Pancreas (tissue), 10 donors: ENCODE data around the gene NECTIN1. TPM values are rescaled to one million over a fixed set of nuclear protein-coding genes. Genes with fewer than 3 reads are reported as not detected.
A peak's percentile ranks its signal among the peaks of the same experiment; 100 is the strongest.

ENCODE experiments used
- ATAC-seq, 4 donors: fragments of 200-7000 bp; cut with Tn5 transposase; one replicate each; pipeline versions ENCODE4 v1.8.0 to v1.9.1; 2020; ENCODE audit warnings: mild to moderate bottlenecking in 4 of 4, moderate library complexity in 4 of 4
- DNase-seq, 6 donors: peaks; one replicate each; pipeline ENCODE4 v3.0.0-alpha.2; 2020
- FAIRE-seq: peaks from 2 replicates; lab custom pipeline; 2012; peaks lifted over from hg19 to GRCh38; lab: Jason Lieb, UNC
- H3K27ac ChIP-seq, 4 donors: fragments of 200-600 bp; sonication (generic); 1 replicate in 3 of 4; 2 replicates in 1 of 4; pipeline versions ENCODE4 v1.5.0 to v1.8.0; 2020
- H3K27me3 ChIP-seq, 4 donors: fragments of 200-600 bp; one replicate each; pipeline ENCODE4 v1.8.0; 2021
- H3K36me3 ChIP-seq, 3 donors: fragments of 200-600 bp; sonication (generic) in 1 of 3; one replicate each; pipeline versions ENCODE4 v1.5.0 to v1.8.0; 2020 to 2021
- H3K4me1 ChIP-seq, 3 donors: fragments of 200-600 bp; one replicate each; pipeline ENCODE4 v1.8.0; 2021
- H3K4me3 ChIP-seq, 4 donors: fragments of 200-600 bp; sonication (generic) in 2 of 4; one replicate each; pipeline versions ENCODE4 v1.5.0 to v1.8.0; 2020 to 2021
- H3K9me3 ChIP-seq, 4 donors: fragments of 200-600 bp; one replicate each; pipeline ENCODE4 v1.8.0; 2021
- CTCF ChIP-seq, 4 donors: fragments of 200-600 bp; sonication (generic) in 3 of 4; IDR thresholded peaks; one replicate each; pipeline versions ENCODE4 v1.5.0 to v1.8.0; 2021; ENCODE audit warnings: antibody characterized with exemption in 4 of 4
- WGBS, 2 donors: extraction: QIAGEN DNeasy Blood & Tissue Kit; methylation state at CpG; one replicate each; pipeline ENCODE4 v1.1.7; 2013; 5-methylcytosine and 5-hydroxymethylcytosine counted together
- intact Hi-C, 3 donors: fragments of 100-400 bp; cut with DNase I; formaldehyde crosslinking; loops; one replicate each; pipeline versions ENCODE4 v1.11.1 to v1.14.2; 2022
- polyA plus RNA-seq, 2 donors: library from polyadenylated mRNA; stranded (reverse); fragments of 200-250 nt; gene quantifications; one replicate each; pipeline ENCODE4 v1.2.3, GENCODE V29; 2013
- total RNA-seq, 6 donors: library from RNA; stranded (reverse); fragmentation: NEBNext Ultra II Directional in 4 of 6; extraction: Animal tissue kit (Norgen Biotek cat#: 25700) in 4 of 6; gene quantifications; one replicate each; pipeline versions ENCODE4 v1.2.1 to v1.2.4, GENCODE V29; 2021 to 2023
- donor health status: healthy with polysubstance abuse.
- donor health status: DM: no; HTN: no; CAD: no; lungs with moderate emphysema.
- donor health status: DM: no; HTN: no; CAD: no.
- donor health status: control.
- donor health status: control.
- donor health status: Bipolar disorder and iron deficiency.
- donor health status: DM: yes; HTN: yes; CAD: no.
- donor health status: DM: no; HTN: no; CAD: no.
- donor health status: DM: no; HTN: no; CAD: no.
- donor health status: DM: yes; HTN: yes; CAD: no.

The NECTIN1 gene
- total and polyA plus RNA-seq, 8 donors = 7.9 to 24.7 (median 19.0) TPM

- no peak for DNase-seq
- intact Hi-C loops = loop anchor here in 1 of 3 donors (5.0 kb wide), 1 partner anchor 54 kb away; the partner anchor contains the start of gene NECTIN1
- ATAC-seq = peak in 2 of 4 donors; percentile 5 to 7
- no peak for TF ChIP-seq CTCF (IDR thresholded peaks at IDR 0.05)
- Histone ChIP-seq H3K9me3 (no peaks in the 10 kb centered on the region), H3K36me3 (peaks cover 0 to 31% (median 0%) of the 10 kb centered on the region in 3 donors), H3K4me3 (no peak overlapping the region), H3K27me3 (no peaks in the 10 kb centered on the region), H3K27ac (no peak overlapping the region), H3K4me1 (no peaks in the 10 kb centered on the region)
- WGBS, 2 donors = 87 to 91% methylated on average over 13 of the region's 13 CpGs
- FAIRE-seq = no peak
These were observed 55.8 kb downstream of the NECTIN1 start for GRCh38 chr11:119673052-119673758.

GRCh38 chr11:119672597-119672996 lies 56.4 kb downstream of the NECTIN1 start:
- intact Hi-C loops = loop anchor here in 1 of 3 donors (5.0 kb wide), 1 partner anchor 55 kb away; the partner anchor contains the start of gene NECTIN1
- no peak overlapping the region for H3K27ac ChIP-seq
- H3K4me1 ChIP-seq = no peaks in the 10 kb centered on the region
- ATAC-seq (peak in 2 of 4 donors; percentile 74), DNase-seq (no peak), FAIRE-seq (no peak)
- H3K9me3 ChIP-seq = no peaks in the 10 kb centered on the region
- H3K27me3 ChIP-seq = no peaks in the 10 kb centered on the region
- H3K36me3 ChIP-seq = peaks cover 0 to 28% (median 0%) of the 10 kb centered on the region in 3 donors
- 89 to 94% methylated on average over 7 of the region's 7 CpGs for WGBS, 2 donors
- no peak overlapping the region for H3K4me3 ChIP-seq
- TF ChIP-seq CTCF (IDR thresholded peaks at IDR 0.05) = no peak

- Histone ChIP-seq H3K27ac (no peak overlapping the region), H3K9me3 (no peaks in the 10 kb centered on the region), H3K36me3 (peaks cover 0 to 18% (median 0%) of the 10 kb centered on the region in 3 donors), H3K27me3 (no peaks in the 10 kb centered on the region), H3K4me3 (no peak overlapping the region), H3K4me1 (no peaks in the 10 kb centered on the region)
- ATAC-seq = peak in 3 of 4 donors; percentile 5 to 23 (median 15)
- intact Hi-C loops = loop anchor here in 1 of 3 donors (5.0 kb wide), 1 partner anchor 56 kb away; the partner anchor contains the start of gene NECTIN1
- DNase-seq = no peak
- TF ChIP-seq CTCF (IDR thresholded peaks at IDR 0.05) = no peak
- WGBS, 2 donors = 81 to 83% methylated on average over 12 of the region's 12 CpGs
- no peak for FAIRE-seq
These were observed 57.4 kb downstream of the NECTIN1 start for GRCh38 chr11:119671561-119672015.

- Histone ChIP-seq H3K36me3 (peaks cover 0 to 13% (median 0%) of the 10 kb centered on the region in 3 donors), H3K4me3 (no peak overlapping the region), H3K9me3 (no peaks in the 10 kb centered on the region), H3K4me1 (no peaks in the 10 kb centered on the region), H3K27me3 (no peaks in the 10 kb centered on the region), H3K27ac (no peak overlapping the region)
- no peak for TF ChIP-seq CTCF (IDR thresholded peaks at IDR 0.05)
- 54 to 60% methylated on average over 5 of the region's 5 CpGs for WGBS, 2 donors
- ATAC-seq (peak in 3 of 4 donors; percentile 11 to 24 (median 16)), DNase-seq (peak in 3 of 6 donors; percentile 31 to 48 (median 48)), FAIRE-seq (no peak)
- intact Hi-C loops = loop anchor here in 1 of 3 donors (5.0 kb wide), 1 partner anchor 56 kb away; the partner anchor contains the start of gene NECTIN1
These were observed 57.9 kb downstream of the NECTIN1 start for GRCh38 chr11:119671051-119671450.
